Ovary (tissue), 9 donors: ENCODE data around the gene DNM1. TPM values are rescaled to one million over a fixed set of nuclear protein-coding genes. Genes with fewer than 3 reads are reported as not detected.
A peak's percentile ranks its signal among the peaks of the same experiment; 100 is the strongest.
"Not testable (repeated sequence)": the region's sequence is repeated elsewhere in the genome, so short reads cannot be mapped to it uniquely, and the experiment has no call there.

ENCODE experiments used
- DNase-seq, 5 donors: peaks; one replicate each; pipeline ENCODE4 v3.0.0-alpha.2; 2019 to 2020
- H3K27ac ChIP-seq, 2 donors: fragments of 200-600 bp; one replicate each; pipeline versions ENCODE4 v1.5.1 to v1.8.0; 2019 to 2022
- H3K27me3 ChIP-seq: fragments of 200-600 bp; one replicate; pipeline ENCODE4 v1.8.0; 2022
- H3K36me3 ChIP-seq: fragments of 200-600 bp; sonication (generic); one replicate; pipeline ENCODE4 v1.5.1; 2019
- H3K4me1 ChIP-seq: one replicate; pipeline ENCODE4 v1.8.1; 2013; ENCODE audit warnings: mild to moderate bottlenecking, moderate library complexity; ENCODE audit not compliant: insufficient read depth
- H3K4me3 ChIP-seq: fragments of 200-600 bp; sonication (generic); one replicate; pipeline ENCODE4 v1.5.1; 2017
- H3K9me3 ChIP-seq, 2 donors: fragments of 200-600 bp in 1 of 2; sonication (generic) in 1 of 2; one replicate each; pipeline versions ENCODE4 v1.5.1 to v1.8.1; 2013 to 2019; ENCODE audit warnings: mild to moderate bottlenecking in 1 of 2, moderate library complexity in 1 of 2
- EP300 ChIP-seq: sonication (generic); formaldehyde crosslinking; IDR thresholded peaks from one replicate; pipeline ENCODE4 v1.6.1; 2017; ENCODE audit warnings: antibody characterized with exemption
- POLR2A ChIP-seq: fragments of 450-650 bp; IDR thresholded peaks from one replicate; pipeline ENCODE4 v1.6.1; 2017; ENCODE audit warnings: antibody characterized with exemption, mild to moderate bottlenecking, moderate library complexity
- WGBS, 3 donors: extraction: QIAGEN DNeasy Blood & Tissue Kit in 1 of 3; methylation state at CpG; one replicate each; pipeline versions ENCODE4 v1.1.5 to v1.1.7; 2013 to 2017; 5-methylcytosine and 5-hydroxymethylcytosine counted together
- intact Hi-C, 4 donors: fragments of 100-400 bp; cut with DNase I; formaldehyde crosslinking; loops; one replicate each; pipeline versions ENCODE4 v1.11.0 to v1.15.1; 2022 to 2023
- polyA plus RNA-seq, 2 donors: library from polyadenylated mRNA; stranded (reverse); fragments of 200-250 nt in 1 of 2; fragments of 350-450 nt in 1 of 2; fragmentation: Illumina TruSeq in 1 of 2; extraction: RNeasy Lipid Tissue Mini Kit (QIAGEN cat#74804) in 1 of 2; gene quantifications; one replicate each; pipeline ENCODE4 v1.2.3, GENCODE V29; 2013 to 2014
- total RNA-seq, 7 donors: library from RNA; depleted of rRNA in 2 of 7; stranded (reverse); fragments of >200 nt in 2 of 7; fragmentation: NEBNext Ultra II Directional in 3 of 7; extraction: Animal tissue kit (Norgen Biotek cat#: 25700) in 3 of 7; gene quantifications; one replicate each; pipeline versions ENCODE4 v1.1.0 to v1.2.4, GENCODE V29; 2016 to 2023
- TF ChIP-seq, protein P1 (sequence below), 3 donors: fragments of 450-650 bp in 2 of 3; fragments of 200-600 bp in 1 of 3; IDR thresholded peaks; one replicate each; pipeline versions ENCODE4 v1.5.1 to v1.8.0; 2016 to 2022; ENCODE audit warnings: antibody characterized with exemption in 3 of 3, mild to moderate bottlenecking in 1 of 3
- donor health status: DM: no; HTN: no; CAD: no; lungs with moderate emphysema.
- donor health status: DM: no; HTN: no; CAD: no.
- donor health status: Bipolar disorder and iron deficiency.
- donor health status: DM: yes; HTN: yes; CAD: no.
- donor health status: DM: no; HTN: no; CAD: no.
- donor health status: DM: yes; HTN: yes; CAD: no.

The DNM1 gene
- total and polyA plus RNA-seq, 9 donors = 1.2 to 10.4 (median 4.6) TPM

DNA sequence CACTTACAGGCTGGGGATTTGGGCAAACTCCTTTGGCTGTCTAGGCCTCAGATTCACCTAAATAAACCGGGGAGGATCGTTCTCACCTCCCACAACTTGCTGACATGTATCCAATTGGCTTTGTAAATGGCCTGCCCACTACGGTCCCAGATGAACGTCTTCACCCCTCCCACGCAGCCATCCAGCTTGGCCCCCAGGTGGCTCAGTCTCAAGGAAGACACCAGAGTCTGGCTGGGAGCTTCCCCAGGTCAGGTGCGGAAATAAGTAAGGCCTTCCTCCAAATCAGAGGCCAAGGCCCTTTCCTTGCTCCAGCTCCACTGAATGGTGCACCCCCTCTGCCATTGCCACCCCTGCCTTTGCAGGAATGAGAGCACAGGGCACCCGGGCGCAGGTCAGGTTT, 23.2 kb upstream of the DNM1 start:
- Histone ChIP-seq H3K4me1 (peaks cover 2% of the 10 kb centered on the region), H3K27ac (no peak overlapping the region), H3K9me3 (no peaks in the 10 kb centered on the region), H3K36me3 (no peaks in the 10 kb centered on the region), H3K4me3 (no peak overlapping the region), H3K27me3 (no peaks in the 10 kb centered on the region)
- DNase-seq = no peak
- intact Hi-C loops = no loop called here
- 91 to 93% (median 91%) methylated on average over 8 of the region's 8 CpGs for WGBS, 3 donors
- TF ChIP-seq, protein P1, sequence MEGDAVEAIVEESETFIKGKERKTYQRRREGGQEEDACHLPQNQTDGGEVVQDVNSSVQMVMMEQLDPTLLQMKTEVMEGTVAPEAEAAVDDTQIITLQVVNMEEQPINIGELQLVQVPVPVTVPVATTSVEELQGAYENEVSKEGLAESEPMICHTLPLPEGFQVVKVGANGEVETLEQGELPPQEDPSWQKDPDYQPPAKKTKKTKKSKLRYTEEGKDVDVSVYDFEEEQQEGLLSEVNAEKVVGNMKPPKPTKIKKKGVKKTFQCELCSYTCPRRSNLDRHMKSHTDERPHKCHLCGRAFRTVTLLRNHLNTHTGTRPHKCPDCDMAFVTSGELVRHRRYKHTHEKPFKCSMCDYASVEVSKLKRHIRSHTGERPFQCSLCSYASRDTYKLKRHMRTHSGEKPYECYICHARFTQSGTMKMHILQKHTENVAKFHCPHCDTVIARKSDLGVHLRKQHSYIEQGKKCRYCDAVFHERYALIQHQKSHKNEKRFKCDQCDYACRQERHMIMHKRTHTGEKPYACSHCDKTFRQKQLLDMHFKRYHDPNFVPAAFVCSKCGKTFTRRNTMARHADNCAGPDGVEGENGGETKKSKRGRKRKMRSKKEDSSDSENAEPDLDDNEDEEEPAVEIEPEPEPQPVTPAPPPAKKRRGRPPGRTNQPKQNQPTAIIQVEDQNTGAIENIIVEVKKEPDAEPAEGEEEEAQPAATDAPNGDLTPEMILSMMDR (IDR thresholded peaks at IDR 0.05) = no peak
- no peak for TF ChIP-seq EP300
- no peak for TF ChIP-seq POLR2A

DNA sequence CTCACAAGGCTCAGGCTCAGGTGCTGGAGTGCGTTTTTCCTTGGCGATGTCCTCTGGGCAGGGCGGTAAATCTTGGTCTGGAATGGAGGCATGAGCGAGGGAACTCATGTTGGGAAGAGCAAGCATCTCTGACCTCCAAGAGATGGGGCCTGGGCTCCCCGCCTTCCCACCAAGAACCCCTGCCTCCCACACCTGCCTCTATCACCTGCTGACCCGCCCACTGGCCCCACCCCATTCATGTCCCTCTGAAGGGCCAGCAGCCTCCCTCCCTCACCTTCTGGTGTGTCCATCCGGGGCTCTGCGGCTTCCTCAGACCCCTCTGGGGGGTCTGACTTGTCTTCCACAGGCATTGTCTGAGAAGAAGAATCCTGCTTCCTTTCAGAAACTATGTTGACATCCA, 22.7 kb upstream of the DNM1 start:
- Histone ChIP-seq H3K9me3 (no peaks in the 10 kb centered on the region), H3K27me3 (no peaks in the 10 kb centered on the region), H3K36me3 (no peaks in the 10 kb centered on the region), H3K4me3 (no peak overlapping the region), H3K4me1 (peaks cover 2% of the 10 kb centered on the region), H3K27ac (no peak overlapping the region)
- 96% methylated on average over 8 of the region's 8 CpGs for WGBS, 3 donors
- intact Hi-C loops = no loop called here
- TF ChIP-seq EP300 (no peak), POLR2A (no peak)
- TF ChIP-seq, protein P1 (IDR thresholded peaks at IDR 0.05) = no peak
- DNase-seq = no peak

DNA sequence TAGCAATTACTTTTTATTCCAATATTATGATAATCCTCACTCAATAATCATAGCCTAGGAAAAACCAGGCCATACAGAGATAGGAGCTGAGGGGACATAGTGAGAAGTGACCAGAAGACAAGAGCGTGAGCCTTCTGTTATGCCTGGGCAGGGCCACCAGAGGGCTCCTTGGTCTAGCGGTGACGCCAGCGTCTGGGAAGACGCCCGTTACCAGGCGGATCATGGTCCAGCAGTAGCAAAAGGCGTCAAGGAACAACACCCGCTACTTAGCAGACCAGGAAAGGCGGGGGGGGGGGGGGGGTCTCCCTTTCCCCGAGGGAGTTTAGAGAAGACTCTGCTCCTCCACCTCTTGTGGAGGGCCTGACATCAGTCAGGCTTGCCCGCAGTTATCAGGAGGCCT, 21.7 kb upstream of the DNM1 start:
- H3K27me3 ChIP-seq, H3K9me3 ChIP-seq, H3K36me3 ChIP-seq, H3K27ac ChIP-seq, H3K4me1 ChIP-seq, intact Hi-C loops, H3K4me3 ChIP-seq: not testable (repeated sequence)
- peak in 3 of 5 donors; percentile 54 to 60 (median 55) for DNase-seq
- WGBS, 3 donors = 26 to 45% (median 29%) methylated on average over 12 of the region's 12 CpGs

DNA sequence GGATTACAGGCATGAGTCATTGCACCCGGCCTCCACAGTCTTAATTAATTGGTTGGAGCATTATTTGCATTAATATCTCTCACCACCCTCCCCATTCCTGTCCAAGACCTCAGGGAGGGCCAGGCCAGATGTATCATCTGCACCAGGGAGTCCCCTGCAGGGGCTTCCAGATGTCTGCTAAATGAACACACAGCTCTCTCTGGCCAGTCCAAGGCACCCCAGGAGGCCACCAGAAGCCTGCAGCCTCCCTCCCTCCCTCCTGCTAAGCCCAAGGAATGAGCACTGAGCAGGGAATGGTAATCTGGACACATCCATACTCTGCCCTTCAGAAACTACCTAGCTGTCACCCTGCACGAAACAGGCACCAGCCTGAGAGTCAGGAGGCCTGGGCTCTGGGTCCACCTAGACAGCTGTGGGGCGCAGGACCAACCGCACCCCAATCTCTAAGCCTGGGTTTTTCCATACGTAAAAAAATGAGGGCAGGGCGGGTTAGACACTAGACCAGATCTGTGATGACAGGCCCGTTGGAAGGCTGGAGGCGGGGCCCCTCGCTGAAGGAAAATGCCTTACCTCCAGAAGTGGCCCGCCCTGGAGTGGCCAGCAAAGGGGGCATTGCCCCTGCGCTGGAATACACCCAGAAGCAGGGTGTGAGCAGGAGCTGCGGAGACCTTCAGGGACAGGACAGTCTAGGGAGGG, 20.1 kb upstream of the DNM1 start:
- H3K4me3 ChIP-seq = no peak overlapping the region
- no peak for DNase-seq
- 88 to 90% (median 89%) methylated on average over 12 of the region's 12 CpGs for WGBS, 3 donors
- no peaks in the 10 kb centered on the region for H3K27me3 ChIP-seq
- H3K4me1 ChIP-seq = no peaks in the 10 kb centered on the region
- H3K27ac ChIP-seq = no peak overlapping the region
- TF ChIP-seq EP300 (no peak), POLR2A (no peak)
- TF ChIP-seq, protein P1 (IDR thresholded peaks at IDR 0.05) = no peak
- intact Hi-C loops = no loop called here
- no peaks in the 10 kb centered on the region for H3K9me3 ChIP-seq
- H3K36me3 ChIP-seq = no peaks in the 10 kb centered on the region
